Thyroid gland (tissue), 4 donors: Measurements from ENCODE around the gene MANF.

Experiments used
- POLR2A ChIP-seq, 2 donors: fragments of 450-650 bp; IDR thresholded peaks; one replicate each; pipeline ENCODE4 v1.6.1; 2017; ENCODE audit warnings: antibody characterized with exemption in 2 of 2, mild to moderate bottlenecking in 2 of 2, moderate library complexity in 1 of 2
- TF ChIP-seq, protein P1 (sequence below), 6 experiments: fragments of 200-600 bp in 3 of 6; fragments of 450-650 bp in 3 of 6; sonication (generic) in 3 of 6; IDR thresholded peaks; one replicate each; pipeline ENCODE4 v1.5.1; 2016 to 2019; ENCODE audit warnings: antibody characterized with exemption in 6 of 6, mild to moderate bottlenecking in 2 of 6, inconsistent platforms in 1 of 6, moderate library complexity in 1 of 6

DNA sequence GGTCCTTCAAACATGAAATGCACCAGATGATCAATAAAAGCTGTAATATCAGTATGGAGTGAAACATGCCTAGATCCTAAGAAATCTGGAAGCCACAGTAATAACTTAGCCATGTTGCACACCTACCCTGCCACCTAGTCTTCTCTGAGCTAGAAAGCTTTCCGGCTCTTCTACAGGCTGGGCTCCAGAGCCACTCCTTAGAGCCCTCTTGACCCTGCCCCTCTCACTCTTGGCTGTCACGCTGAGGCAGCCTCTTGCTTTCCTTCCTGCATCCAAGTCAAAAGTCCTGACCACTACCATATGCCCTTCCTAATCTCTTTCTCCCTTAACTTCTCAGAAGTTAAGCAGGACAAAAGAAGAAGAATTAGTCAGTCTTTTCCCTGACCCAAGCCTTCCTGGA is 23.7 kb downstream of the MANF start:
- TF ChIP-seq POLR2A (IDR thresholded peaks at IDR 0.05), result no peak
- TF ChIP-seq, protein P1, sequence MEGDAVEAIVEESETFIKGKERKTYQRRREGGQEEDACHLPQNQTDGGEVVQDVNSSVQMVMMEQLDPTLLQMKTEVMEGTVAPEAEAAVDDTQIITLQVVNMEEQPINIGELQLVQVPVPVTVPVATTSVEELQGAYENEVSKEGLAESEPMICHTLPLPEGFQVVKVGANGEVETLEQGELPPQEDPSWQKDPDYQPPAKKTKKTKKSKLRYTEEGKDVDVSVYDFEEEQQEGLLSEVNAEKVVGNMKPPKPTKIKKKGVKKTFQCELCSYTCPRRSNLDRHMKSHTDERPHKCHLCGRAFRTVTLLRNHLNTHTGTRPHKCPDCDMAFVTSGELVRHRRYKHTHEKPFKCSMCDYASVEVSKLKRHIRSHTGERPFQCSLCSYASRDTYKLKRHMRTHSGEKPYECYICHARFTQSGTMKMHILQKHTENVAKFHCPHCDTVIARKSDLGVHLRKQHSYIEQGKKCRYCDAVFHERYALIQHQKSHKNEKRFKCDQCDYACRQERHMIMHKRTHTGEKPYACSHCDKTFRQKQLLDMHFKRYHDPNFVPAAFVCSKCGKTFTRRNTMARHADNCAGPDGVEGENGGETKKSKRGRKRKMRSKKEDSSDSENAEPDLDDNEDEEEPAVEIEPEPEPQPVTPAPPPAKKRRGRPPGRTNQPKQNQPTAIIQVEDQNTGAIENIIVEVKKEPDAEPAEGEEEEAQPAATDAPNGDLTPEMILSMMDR (IDR thresholded peaks at IDR 0.05), result no peak
